Ishikawa (cell line): ENCODE data around the gene USP6NL.

ENCODE experiments used
- CEBPB ChIP-seq: IDR thresholded peaks from 2 replicates; pipeline ENCODE4 v1.6.1; 2012
- CREB1 ChIP-seq: IDR thresholded peaks from 2 replicates; pipeline ENCODE4 v1.6.1; 2012; ENCODE audit warnings: low read depth
- EGR1 ChIP-seq: IDR thresholded peaks from 2 replicates; pipeline ENCODE4 v1.6.1; 2012
- EP300 ChIP-seq: IDR thresholded peaks from 2 replicates; pipeline ENCODE4 v1.6.1; 2012; ENCODE audit warnings: borderline replicate concordance
- FOXM1 ChIP-seq: IDR thresholded peaks from 2 replicates; pipeline ENCODE4 v1.6.1; 2012; ENCODE audit warnings: low read depth, borderline replicate concordance
- MAX ChIP-seq: IDR thresholded peaks from 2 replicates; pipeline ENCODE4 v1.6.1; 2012
- NFIC ChIP-seq: IDR thresholded peaks from 2 replicates; pipeline ENCODE4 v1.6.1; 2012
- RAD21 ChIP-seq: IDR thresholded peaks from 2 replicates; pipeline ENCODE4 v1.6.1; 2012; ENCODE audit warnings: low read depth
- REST ChIP-seq: IDR thresholded peaks from 2 replicates; pipeline ENCODE4 v1.6.1; 2012; ENCODE audit warnings: low read depth, mild to moderate bottlenecking
- TAF1 ChIP-seq: IDR thresholded peaks from 2 replicates; pipeline ENCODE4 v1.6.1; 2012; ENCODE audit warnings: low read depth, mild to moderate bottlenecking
- TCF12 ChIP-seq: IDR thresholded peaks from 2 replicates; pipeline ENCODE4 v1.6.1; 2012; ENCODE audit warnings: low read depth
- TEAD4 ChIP-seq: IDR thresholded peaks from 2 replicates; pipeline ENCODE4 v1.6.1; 2012
- USF1 ChIP-seq: IDR thresholded peaks from 2 replicates; pipeline ENCODE4 v1.6.1; 2012
- YY1 ChIP-seq: IDR thresholded peaks from 2 replicates; pipeline ENCODE4 v1.6.1; 2012; ENCODE audit warnings: low read depth
- ZBTB7A ChIP-seq: IDR thresholded peaks from 2 replicates; pipeline ENCODE4 v1.6.1; 2012; ENCODE audit warnings: low read depth

USP6NL gene

GRCh38 chr10:11450427-11450826 is 161.0 kb downstream of the USP6NL start:
- TF ChIP-seq MAX: no peak
- no peak for TF ChIP-seq REST
- TF ChIP-seq YY1: no peak
- no peak for TF ChIP-seq RAD21
- no peak for TF ChIP-seq TCF12
- TF ChIP-seq ZBTB7A: no peak
- no peak for TF ChIP-seq CREB1
- no peak for TF ChIP-seq CEBPB
- no peak for TF ChIP-seq FOXM1
- no peak for TF ChIP-seq EP300
- TF ChIP-seq NFIC: no peak
- TF ChIP-seq TAF1: no peak
- no peak for TF ChIP-seq USF1
- TF ChIP-seq TEAD4: no peak
- TF ChIP-seq EGR1: no peak

- no peak for TF ChIP-seq EP300
Observed at GRCh38 chr10:11449761-11450160, 161.7 kb downstream of the USP6NL start.

GRCh38 chr10:11448545-11449244 is 162.8 kb downstream of the USP6NL start:
- TF ChIP-seq ZBTB7A (no peak), USF1 (no peak), RAD21 (no peak), EP300 (no peak), NFIC (no peak), REST (no peak), CREB1 (no peak), TAF1 (no peak), TEAD4 (no peak)

GRCh38 chr10:11448190-11448544 is 163.3 kb downstream of the USP6NL start:
- no peak for TF ChIP-seq FOXM1
- no peak for TF ChIP-seq MAX
- no peak for TF ChIP-seq YY1
- no peak for TF ChIP-seq RAD21
- no peak for TF ChIP-seq EGR1
- TF ChIP-seq TCF12: no peak
- TF ChIP-seq TEAD4: no peak
- no peak for TF ChIP-seq ZBTB7A
- TF ChIP-seq REST: no peak
- no peak for TF ChIP-seq CREB1
- no peak for TF ChIP-seq EP300
- TF ChIP-seq TAF1: no peak
- TF ChIP-seq USF1: no peak
- no peak for TF ChIP-seq NFIC
- TF ChIP-seq CEBPB: no peak
